ENCODE results near the gene ASAP2.

- TF ChIP-seq CTCF (IDR thresholded peaks at IDR 0.05) (no peak), POLR2A (IDR thresholded peaks at IDR 0.05) (no peak)
Observed at GRCh38 chr2:9332136-9332852, 125.7 kb downstream of the ASAP2 start.

Measured in suprapubic skin (tissue), 3 donors.